Anterior cingulate cortex (tissue), 58 donors: ENCODE measurements around the gene BCORL1.
A peak's percentile ranks its signal among the peaks of the same experiment; 100 is the strongest.

Source experiments
- DNase-seq, 58 donors: peaks; one replicate each; lab custom pipeline; 2025; lab: John Stamatoyannopoulos, UW

Gene BCORL1, protein sequence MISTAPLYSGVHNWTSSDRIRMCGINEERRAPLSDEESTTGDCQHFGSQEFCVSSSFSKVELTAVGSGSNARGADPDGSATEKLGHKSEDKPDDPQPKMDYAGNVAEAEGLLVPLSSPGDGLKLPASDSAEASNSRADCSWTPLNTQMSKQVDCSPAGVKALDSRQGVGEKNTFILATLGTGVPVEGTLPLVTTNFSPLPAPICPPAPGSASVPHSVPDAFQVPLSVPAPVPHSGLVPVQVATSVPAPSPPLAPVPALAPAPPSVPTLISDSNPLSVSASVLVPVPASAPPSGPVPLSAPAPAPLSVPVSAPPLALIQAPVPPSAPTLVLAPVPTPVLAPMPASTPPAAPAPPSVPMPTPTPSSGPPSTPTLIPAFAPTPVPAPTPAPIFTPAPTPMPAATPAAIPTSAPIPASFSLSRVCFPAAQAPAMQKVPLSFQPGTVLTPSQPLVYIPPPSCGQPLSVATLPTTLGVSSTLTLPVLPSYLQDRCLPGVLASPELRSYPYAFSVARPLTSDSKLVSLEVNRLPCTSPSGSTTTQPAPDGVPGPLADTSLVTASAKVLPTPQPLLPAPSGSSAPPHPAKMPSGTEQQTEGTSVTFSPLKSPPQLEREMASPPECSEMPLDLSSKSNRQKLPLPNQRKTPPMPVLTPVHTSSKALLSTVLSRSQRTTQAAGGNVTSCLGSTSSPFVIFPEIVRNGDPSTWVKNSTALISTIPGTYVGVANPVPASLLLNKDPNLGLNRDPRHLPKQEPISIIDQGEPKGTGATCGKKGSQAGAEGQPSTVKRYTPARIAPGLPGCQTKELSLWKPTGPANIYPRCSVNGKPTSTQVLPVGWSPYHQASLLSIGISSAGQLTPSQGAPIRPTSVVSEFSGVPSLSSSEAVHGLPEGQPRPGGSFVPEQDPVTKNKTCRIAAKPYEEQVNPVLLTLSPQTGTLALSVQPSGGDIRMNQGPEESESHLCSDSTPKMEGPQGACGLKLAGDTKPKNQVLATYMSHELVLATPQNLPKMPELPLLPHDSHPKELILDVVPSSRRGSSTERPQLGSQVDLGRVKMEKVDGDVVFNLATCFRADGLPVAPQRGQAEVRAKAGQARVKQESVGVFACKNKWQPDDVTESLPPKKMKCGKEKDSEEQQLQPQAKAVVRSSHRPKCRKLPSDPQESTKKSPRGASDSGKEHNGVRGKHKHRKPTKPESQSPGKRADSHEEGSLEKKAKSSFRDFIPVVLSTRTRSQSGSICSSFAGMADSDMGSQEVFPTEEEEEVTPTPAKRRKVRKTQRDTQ (N-terminal part only)

DNA sequence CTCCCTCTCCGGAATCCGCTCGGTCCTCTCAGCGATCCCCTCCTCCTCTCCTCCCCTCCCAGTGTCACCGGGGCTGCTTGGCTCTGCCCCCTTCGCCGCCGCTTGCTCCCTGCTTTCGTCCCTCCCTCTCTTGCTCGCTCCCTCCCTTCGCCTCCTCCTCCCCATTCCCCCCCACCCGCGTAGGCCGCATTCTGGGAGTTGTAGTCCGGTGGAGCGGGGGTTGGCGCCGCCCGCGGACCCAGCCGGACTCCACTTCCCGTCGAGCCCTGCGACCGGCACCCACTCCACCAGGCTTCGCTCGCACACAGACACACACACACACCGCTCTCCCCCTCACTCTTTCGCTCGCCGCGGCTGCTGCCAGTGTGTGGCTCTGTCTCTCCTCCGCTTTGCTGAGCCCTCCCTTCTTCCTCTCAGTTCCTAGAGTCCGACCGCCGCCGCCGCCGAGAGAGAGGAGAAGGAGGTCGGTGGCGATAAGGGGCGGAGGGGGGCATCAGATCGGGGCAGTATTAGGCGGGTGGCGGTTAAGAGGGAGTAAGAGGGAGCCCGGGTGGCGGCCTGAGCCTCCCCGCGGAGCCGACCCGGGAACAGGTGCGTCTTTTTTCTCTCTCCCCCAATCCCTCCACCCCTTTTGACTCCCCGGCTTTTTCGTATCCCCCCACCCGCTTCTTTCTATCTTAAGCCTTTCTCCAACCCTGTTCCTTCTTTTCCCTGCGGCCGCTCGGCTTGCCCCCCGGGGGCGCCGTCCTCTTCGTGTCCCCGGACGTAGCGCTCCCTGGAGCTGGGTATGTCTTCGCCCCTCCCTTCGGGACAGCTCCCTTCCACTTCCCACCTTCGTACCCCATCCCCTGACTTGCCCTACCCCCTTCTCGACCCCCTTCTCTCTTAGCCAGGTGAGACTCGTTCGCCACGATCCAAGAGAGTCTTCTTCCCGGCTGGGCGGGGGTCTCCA lies at the start of gene BCORL1:
TSS of gene BCORL1 (plus strand) at position 336 of the 952 bp plus-strand sequence. CDS start 22,597 bp downstream, outside the sequence.
- peak; percentile 2 to 94 (median 88) for DNase-seq

DNA sequence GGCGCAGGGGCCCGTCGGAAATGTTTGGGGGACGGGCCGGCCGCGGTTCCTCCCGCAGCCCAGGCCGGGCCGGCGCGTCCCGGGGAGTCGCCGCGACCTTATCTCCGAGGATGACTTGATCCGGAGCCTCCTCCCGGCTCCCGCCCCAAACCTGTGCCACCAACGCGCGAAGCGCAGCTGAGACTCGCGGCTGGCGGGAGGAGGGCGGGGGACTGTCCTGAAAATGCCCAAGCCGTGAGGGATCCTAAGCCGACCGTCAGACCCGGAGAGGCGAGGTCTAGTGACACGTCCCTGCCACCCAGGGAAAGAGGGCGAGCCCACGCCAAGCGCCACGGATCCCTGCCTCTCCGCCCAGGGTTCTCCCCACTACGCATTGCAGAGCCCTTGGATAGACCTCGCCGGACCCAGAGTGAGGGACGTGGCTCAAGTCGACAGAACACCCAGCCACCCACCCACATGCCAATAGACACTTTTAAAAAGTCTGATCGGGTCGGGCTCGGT lies 49.6 kb upstream of the BCORL1 start:
- peak in 11 of 58 donors; percentile 1 to 33 (median 8) for DNase-seq

- peak in 4 of 58 donors; percentile 3 to 16 (median 8) for DNase-seq
Measured at GRCh38 chrX:129933700-129934099, 48.7 kb upstream of the BCORL1 start.

GRCh38 chrX:129934461-129934860 lies 48.0 kb upstream of the BCORL1 start:
- peak in 9 of 58 donors; percentile 0 to 26 (median 11) for DNase-seq

- no peak for DNase-seq
Measured at GRCh38 chrX:129934952-129935351, 47.5 kb upstream of the BCORL1 start.

DNA sequence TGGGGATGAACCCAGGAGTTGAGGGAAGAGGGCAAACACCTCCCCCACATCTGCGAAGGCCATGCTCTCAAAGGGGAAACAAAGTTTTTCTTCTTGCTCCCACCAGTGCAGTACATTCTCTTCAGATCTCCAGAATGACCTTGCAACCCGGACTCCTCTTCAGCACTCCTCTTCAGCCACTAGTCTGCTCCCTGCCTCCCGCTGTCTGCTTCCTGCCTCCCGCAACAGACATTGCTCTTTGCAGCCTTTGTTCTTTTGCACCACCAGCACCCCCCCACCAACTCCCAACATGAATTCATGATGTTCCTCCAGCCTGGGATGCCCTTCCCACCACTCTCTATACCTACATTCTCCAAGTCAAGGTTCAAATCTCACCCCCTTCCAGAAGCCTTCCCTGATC lies 44.4 kb upstream of the BCORL1 start:
- peak in 4 of 58 donors; percentile 1 to 13 (median 6) for DNase-seq

DNA sequence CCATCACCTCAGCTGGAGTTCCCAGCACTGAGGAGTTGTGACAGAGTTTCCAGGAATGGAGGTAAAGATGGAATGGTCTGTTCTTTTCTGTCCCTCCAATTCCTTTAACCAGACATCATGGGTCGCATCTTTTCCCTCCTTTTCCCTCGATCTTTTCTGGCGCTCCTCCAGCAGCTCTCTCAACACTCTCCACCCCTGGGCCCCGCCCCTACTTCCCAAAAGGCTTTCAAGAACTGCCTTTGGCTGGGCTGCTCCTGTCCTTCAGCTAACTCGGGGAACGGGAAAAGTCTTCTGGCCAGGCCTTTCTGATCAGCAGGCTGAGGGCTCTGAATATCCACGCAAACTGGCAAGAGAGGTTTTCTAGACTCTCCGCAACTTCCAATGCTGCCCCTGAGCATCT lies 42.4 kb upstream of the BCORL1 start:
- no peak for DNase-seq

DNA sequence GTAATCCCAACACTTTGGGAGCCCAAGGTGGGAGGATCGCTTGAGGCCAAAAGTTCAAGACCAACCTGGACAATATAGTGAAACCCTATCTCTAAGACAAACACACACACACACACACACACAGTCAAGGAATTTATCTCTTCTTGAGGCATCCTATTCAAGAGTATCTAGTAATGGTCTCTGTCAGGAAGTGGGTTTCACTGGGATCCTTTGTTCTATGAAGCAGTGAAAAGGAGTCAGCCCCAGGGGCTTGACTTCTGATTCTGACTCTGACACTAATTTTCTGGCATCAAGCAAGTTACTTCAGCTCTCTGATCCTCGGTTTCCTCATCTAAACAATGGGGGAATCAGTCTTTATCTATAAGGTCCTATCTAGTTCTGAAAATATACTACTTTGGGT lies 41.7 kb upstream of the BCORL1 start:
- DNase-seq, result no peak

DNA sequence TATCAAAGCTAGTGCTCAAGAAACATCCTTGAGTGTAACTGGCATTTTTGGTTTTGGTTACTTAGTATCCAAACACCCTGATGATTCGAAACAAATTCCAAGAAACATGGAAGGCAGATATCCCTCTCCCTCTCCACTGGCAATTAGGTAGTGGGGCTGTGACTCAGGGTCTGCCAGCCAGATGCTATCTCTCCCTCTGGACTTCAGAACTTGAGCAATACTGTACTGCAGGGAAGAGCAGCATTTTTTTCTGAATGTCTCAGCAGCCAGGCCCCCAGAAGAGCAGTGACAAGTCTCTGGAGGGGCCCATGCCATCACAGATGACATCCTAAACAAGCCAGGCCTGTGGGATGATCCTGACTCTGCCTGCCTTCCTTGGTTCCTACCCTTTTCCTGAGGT lies 37.3 kb upstream of the BCORL1 start:
- DNase-seq, result no peak

DNA sequence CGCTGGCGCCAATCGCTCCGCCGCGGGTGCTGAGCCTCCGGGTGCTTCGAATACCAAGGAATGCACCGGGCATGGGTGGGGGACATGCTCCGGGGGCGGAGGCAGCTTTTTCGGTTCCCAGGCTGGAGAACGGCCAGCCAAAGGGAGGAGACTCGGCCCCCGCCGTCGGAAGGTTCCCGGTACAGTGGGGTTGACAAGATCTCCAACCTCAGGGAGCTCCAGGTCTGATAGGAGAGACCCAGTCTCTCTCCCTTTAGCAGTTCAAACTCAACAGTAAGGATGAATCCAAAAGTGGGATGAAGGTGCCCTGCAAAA lies 29.1 kb upstream of the BCORL1 start:
- DNase-seq, result no peak

GRCh38 chrX:129953881-129954280 lies 28.6 kb upstream of the BCORL1 start:
- no peak for DNase-seq

GRCh38 chrX:129954804-129955203 lies 27.6 kb upstream of the BCORL1 start:
- DNase-seq, result no peak

DNA sequence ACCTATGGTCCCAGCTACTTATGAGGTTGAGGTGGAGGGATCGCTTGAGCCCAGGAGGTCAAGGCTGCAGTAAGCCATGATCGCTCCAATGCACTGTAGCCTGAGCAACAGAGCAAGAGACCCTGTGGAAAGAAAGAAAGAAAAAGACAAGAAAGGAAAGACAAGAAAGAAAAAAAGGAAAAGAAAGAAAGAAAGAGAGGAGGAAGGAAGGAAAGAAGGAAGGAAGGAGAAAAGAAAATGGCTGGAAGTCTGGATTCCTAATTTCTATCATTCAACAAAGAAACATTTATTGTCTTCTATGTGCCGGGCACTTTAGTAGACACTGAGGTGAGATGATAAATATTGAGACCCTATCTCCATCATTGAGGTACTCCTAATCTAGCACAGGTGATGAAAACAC lies 26.8 kb upstream of the BCORL1 start:
- DNase-seq, result no peak

GRCh38 chrX:129956145-129956544 lies 26.3 kb upstream of the BCORL1 start:
- no peak for DNase-seq

- no peak for DNase-seq
Measured at GRCh38 chrX:129956765-129957164, 25.7 kb upstream of the BCORL1 start.

DNA sequence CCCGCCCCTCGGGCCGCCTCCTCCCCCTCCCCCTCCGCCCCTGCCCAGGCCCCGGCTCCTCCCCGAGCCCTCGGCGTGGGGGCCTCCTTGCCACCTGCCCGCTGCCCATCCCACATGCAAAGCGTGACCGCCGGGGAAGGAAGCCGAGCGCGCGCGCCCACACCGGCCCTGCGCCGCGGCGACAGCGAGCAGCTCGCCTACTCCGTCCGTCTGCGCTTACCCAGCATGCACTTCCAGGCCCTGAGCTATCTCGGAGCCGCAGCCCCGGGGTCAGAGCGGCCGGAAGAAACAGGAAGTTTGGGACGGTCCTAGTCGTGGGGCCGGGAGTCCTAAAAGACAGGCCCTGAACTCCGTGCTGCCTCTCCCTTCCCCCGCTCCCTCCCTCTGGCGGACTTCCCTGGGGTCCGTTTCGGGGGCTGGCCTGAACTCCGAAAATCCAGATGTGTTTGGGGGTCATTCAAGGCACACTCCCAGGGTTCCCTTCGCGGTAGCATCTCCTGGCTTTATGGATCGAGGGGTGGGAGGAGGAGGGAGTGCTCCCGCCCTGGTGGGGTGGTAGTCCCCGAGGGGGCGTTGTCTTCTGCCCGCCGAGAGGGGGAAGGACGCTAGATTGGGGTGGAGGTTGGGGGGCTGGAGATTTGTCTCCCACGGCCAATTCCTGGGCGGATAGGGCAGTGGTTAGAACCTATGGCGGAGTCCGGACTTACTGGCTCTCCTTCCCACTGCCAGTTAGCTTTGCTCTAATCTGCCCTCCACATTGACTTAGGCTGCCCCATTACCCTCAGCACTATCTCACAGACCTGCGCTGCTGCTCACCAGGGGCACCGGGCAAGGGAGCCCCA lies 25.0 kb upstream of the BCORL1 start:
- DNase-seq, result peak in 29 of 58 donors; percentile 1 to 42 (median 15)

GRCh38 chrX:129958083-129958465 lies 24.4 kb upstream of the BCORL1 start:
- no peak for DNase-seq

- no peak for DNase-seq
Measured at GRCh38 chrX:129958814-129959492, 23.5 kb upstream of the BCORL1 start.
